Measurements from ENCODE around the gene MECP2. TPM values are rescaled to one million over a fixed set of nuclear protein-coding genes. Genes with fewer than 3 reads are reported as not detected.

The MECP2 gene
- total and polyA plus RNA-seq, 7 donors = 27.6 to 54.4 (median 35.5) TPM

DNA sequence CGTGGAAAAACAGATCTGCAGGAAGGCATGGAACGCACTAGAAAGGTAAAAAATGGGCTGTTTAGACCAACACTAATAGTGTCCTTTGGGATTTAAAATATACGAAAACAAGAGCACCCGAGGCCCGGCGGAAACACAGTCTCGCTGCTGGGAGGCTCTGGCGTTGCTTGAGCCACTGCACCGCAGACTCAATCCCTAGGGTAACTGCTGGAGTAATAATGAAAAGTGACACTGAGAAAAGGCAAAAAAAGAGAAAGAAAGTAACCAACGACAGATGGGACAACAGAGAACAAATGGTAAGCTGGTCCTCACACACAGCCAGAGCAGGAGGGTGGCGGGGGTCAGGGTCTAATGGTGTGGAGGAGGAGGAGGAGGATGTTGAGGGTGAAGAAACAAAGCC is 93.2 kb downstream of the MECP2 start:
- peaks cover 0 to 14% (median 0%) of the 10 kb centered on the region in 3 donors for H3K27me3 ChIP-seq (ENCODE audit: insufficient read depth in 3 of 3, low read length in 2 of 3)

DNA sequence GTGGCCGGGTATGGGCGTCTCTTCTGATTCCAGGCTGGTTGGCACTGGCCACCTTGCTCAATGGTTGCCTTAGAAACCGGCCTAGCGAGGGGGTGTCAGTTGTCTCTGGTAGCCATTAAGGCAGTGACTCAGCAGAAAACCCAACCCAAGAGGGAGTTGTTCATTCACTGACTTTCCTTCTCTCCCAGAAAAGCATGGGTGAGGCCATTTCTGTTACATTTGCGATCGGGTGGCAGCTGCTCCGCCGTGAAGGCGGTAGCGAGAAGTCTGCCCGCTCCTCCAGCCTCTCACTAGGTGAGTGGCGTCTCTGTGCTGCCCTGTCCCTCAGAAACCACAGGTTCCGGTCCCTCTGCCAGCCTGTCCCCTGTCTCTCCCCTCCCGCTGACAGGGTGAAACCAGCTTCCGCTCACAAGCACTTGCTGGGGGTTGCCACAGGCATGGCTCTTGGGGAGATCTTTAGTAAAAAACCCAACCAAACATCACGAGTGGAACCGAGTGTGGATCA is 95.2 kb downstream of the MECP2 start:
- no peaks in the 10 kb centered on the region for H3K9me3 ChIP-seq
- no peak for TF ChIP-seq CTCF (IDR thresholded peaks at IDR 0.05)
- intact Hi-C loops (cut with DNase I) = no loop called here
- DNase-seq = peak in 1 of 2 donors; percentile 50
- no peak overlapping the region for H3K4me3 ChIP-seq
- ATAC-seq = peak; percentile 61 to 72 (median 70)
- WGBS, 3 donors = 61 to 81% (median 65%) methylated on average over 17 of the region's 17 CpGs
- H3K27ac ChIP-seq = peak overlapping the region; percentile 54
- H3K4me1 ChIP-seq = no peaks in the 10 kb centered on the region
- H3K36me3 ChIP-seq (ENCODE audit: insufficient read depth in 1 of 2, low read depth in 1 of 2) = peaks cover 0 to 3% of the 10 kb centered on the region in 2 donors
- peaks cover 0 to 25% (median 0%) of the 10 kb centered on the region in 3 donors for H3K27me3 ChIP-seq (ENCODE audit: insufficient read depth in 3 of 3, low read length in 2 of 3)

More for the DNA sequence above, 93.2 kb downstream of the MECP2 start:
- 65 to 71% (median 67%) methylated on average over 10 to 11 of the region's 11 CpGs for WGBS, 3 donors
- H3K27ac ChIP-seq = no peak overlapping the region
- DNase-seq (peak in 1 of 2 donors; percentile 11), ATAC-seq (no peak)
- peaks cover 0 to 3% of the 10 kb centered on the region in 2 donors for H3K36me3 ChIP-seq (ENCODE audit: insufficient read depth in 1 of 2, low read depth in 1 of 2)
- intact Hi-C loops (cut with DNase I) = no loop called here
- TF ChIP-seq CTCF (IDR thresholded peaks at IDR 0.05) = no peak
- H3K4me3 ChIP-seq = no peak overlapping the region
- no peaks in the 10 kb centered on the region for H3K9me3 ChIP-seq
- no peaks in the 10 kb centered on the region for H3K4me1 ChIP-seq

DNA sequence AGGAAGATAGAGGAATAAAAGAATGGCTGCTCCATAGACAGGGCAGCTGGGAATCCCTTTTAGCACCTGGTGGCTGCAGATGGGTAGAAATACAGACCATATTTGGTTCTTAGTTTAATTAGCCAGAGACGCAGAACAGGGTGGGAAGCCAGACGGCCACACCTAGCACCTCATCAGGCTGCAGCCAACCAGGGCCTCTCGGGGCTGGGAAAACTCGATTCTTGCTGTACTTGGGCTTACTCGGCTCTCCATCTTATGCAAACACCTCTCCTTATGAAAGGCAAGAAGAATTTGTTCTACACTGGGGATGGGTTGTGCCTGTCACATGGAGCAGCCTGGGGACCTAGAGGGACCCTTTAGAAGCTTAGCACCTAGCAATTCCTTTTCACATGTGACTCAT is 97.5 kb downstream of the MECP2 start:
- Histone ChIP-seq H3K36me3 (ENCODE audit: insufficient read depth in 1 of 2, low read depth in 1 of 2) (no peaks in the 10 kb centered on the region), H3K27ac (no peak overlapping the region), H3K9me3 (no peaks in the 10 kb centered on the region), H3K4me3 (no peak overlapping the region), H3K27me3 (ENCODE audit: insufficient read depth in 3 of 3, low read length in 2 of 3) (peaks cover 0 to 28% (median 0%) of the 10 kb centered on the region in 3 donors), H3K4me1 (no peaks in the 10 kb centered on the region)
- intact Hi-C loops (cut with DNase I) = no loop called here
- ATAC-seq (no peak), DNase-seq (peak in 1 of 2 donors; percentile 28)
- TF ChIP-seq CTCF (IDR thresholded peaks at IDR 0.05) = no peak
- 62 to 67% (median 67%) methylated on average over 5 of the region's 5 CpGs for WGBS, 3 donors

- no peak for TF ChIP-seq CTCF (IDR thresholded peaks at IDR 0.05)
- H3K36me3 ChIP-seq (ENCODE audit: insufficient read depth in 1 of 2, low read depth in 1 of 2) = no peaks in the 10 kb centered on the region
- no peaks in the 10 kb centered on the region for H3K9me3 ChIP-seq
- no peaks in the 10 kb centered on the region for H3K4me1 ChIP-seq
- no peak overlapping the region for H3K4me3 ChIP-seq
- no peak overlapping the region for H3K27ac ChIP-seq
- peak in 1 of 2 donors; percentile 40 for DNase-seq
- 30 to 60% (median 51%) methylated on average over 12 to 19 of the region's 19 CpGs for WGBS, 3 donors
- peaks cover 0 to 23% (median 0%) of the 10 kb centered on the region in 3 donors for H3K27me3 ChIP-seq (ENCODE audit: insufficient read depth in 3 of 3, low read length in 2 of 3)
- ATAC-seq = peak in 1 of 4 donors; percentile 23
- intact Hi-C loops (cut with DNase I) = no loop called here
Measured at GRCh38 chrX:153999359-154000037, 98.0 kb downstream of the MECP2 start.

Measured in psoas muscle (tissue), 8 donors.